Skeletal muscle tissue (tissue), 4 donors: ENCODE results near the gene PJA2. TPM values are rescaled to one million over a fixed set of nuclear protein-coding genes. Genes with fewer than 3 reads are reported as not detected.

Experiments used
- H3K27ac ChIP-seq: one replicate; pipeline ENCODE4 v1.7.0; 2013; ENCODE audit warnings: mild to moderate bottlenecking, low read depth, low read length, inconsistent platforms
- H3K27me3 ChIP-seq, 3 donors: one replicate each; pipeline ENCODE4 v1.7.0; 2013; ENCODE audit warnings: low read length in 3 of 3; ENCODE audit not compliant: control insufficient read depth in 3 of 3, insufficient read depth in 3 of 3
- H3K36me3 ChIP-seq, 3 donors: one replicate each; pipeline ENCODE4 v1.7.0; 2013; ENCODE audit warnings: low read length in 3 of 3; ENCODE audit not compliant: control insufficient read depth in 3 of 3, insufficient read depth in 3 of 3
- H3K4me1 ChIP-seq, 3 donors: one replicate each; pipeline ENCODE4 v1.7.0; 2013; ENCODE audit warnings: low read length in 3 of 3, mild to moderate bottlenecking in 3 of 3; ENCODE audit not compliant: control insufficient read depth in 3 of 3, insufficient read depth in 3 of 3
- H3K4me3 ChIP-seq, 3 donors: one replicate each; pipeline ENCODE4 v1.7.0; 2013; ENCODE audit warnings: low read length in 3 of 3
- H3K9ac ChIP-seq, 3 donors: one replicate each; pipeline ENCODE4 v1.7.0; 2013; ENCODE audit warnings: low read length in 3 of 3, mild to moderate bottlenecking in 3 of 3, moderate library complexity in 2 of 3, low read depth in 1 of 3
- H3K9me3 ChIP-seq, 3 donors: one replicate each; pipeline ENCODE4 v1.7.0; 2013; ENCODE audit warnings: low read length in 3 of 3; ENCODE audit not compliant: control insufficient read depth in 3 of 3
- total RNA-seq: library from RNA; depleted of rRNA; stranded (reverse); fragments of >200 nt; gene quantifications from one replicate; pipeline ENCODE4 v1.2.3, GENCODE V29; 2014
- donor health status: Osteomylitis.

Gene PJA2
- total RNA-seq, 1 donor from 2014 or later = 94.5 TPM

- Histone ChIP-seq H3K27me3 (no peaks in the 10 kb centered on the region), H3K9me3 (no peaks in the 10 kb centered on the region), H3K4me3 (peak overlapping the region; percentile 62 to 96 (median 87))
These were observed 795 bp upstream of the PJA2 start for GRCh38 chr5:109410389-109411148.

DNA sequence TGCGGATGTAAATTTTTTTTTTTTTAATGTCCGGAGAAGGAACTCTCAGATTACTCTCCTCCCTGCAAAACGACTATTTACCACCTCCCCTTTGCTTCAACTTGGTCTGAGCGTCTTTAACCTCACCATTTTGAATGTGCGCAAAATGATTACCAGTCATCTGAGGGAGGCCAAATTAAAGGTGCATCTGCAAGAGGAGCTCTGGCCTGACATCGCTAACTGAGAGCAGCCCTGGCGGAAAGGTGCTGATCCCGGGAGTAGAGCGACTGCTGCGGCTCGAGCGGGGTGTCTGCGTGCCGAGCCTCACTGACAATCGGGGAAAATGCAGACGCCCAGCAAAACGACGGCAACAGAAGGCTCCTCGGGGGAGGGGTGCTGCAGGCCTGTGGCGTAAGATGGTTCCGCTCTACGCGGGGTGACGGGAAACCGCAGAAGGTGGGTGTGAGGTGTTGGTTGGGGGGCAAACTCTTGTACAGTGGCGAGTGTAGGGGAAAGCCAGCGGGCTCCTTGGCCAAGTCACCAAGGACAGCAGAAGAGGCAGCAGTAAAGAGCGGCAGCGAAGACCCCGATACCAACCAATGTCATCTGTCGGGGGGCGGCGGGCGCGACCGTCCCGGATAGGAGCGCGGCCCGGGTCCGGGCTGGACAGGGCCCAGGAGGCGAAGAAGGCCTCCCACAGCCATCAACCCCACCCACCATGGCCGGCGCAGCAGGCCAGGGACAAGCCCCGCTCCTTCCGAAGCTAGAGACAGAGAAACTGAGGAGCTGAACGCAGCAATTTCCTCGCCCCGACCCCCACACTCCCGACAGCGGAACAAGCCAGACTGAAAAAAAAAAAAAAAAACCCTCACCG lies 557 bp downstream of the PJA2 start:
- Histone ChIP-seq H3K27ac (peak overlapping the region; percentile 93), H3K9me3 (no peaks in the 10 kb centered on the region), H3K9ac (peak overlapping the region; percentile 97 to 98 (median 97)), H3K27me3 (no peaks in the 10 kb centered on the region), H3K36me3 (no peaks in the 10 kb centered on the region), H3K4me1 (peaks cover 8 to 19% (median 12%) of the 10 kb centered on the region in 3 donors), H3K4me3 (peak overlapping the region; percentile 90 to 95 (median 95))

More at GRCh38 chr5:109410389-109411148, 795 bp upstream of the PJA2 start:
- peaks cover 8 to 19% (median 12%) of the 10 kb centered on the region in 3 donors for H3K4me1 ChIP-seq
- H3K27ac ChIP-seq = peak overlapping the region; percentile 93
- no peaks in the 10 kb centered on the region for H3K36me3 ChIP-seq
- H3K9ac ChIP-seq = peak overlapping the region; percentile 85 to 98 (median 97)

DNA sequence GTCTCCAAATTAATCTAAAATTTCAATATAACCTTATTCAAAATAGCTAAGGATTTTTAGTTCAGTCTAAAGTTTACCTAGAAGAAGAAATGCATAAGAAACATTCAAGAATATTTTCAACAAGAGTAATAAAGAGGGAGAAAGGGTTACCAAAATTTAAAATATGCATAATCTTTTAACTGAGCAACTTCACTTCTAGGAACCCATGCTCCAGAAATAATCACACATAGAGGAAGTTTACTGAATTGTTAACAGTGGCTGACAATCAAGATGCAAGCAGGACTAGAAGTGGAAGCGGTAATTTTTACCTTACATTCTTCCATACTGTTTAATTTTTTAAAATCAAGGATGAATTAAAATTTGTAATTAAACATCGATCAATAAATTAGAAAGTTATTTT lies 1.9 kb downstream of the PJA2 start:
- Histone ChIP-seq H3K27ac (peak overlapping the region; percentile 93), H3K4me3 (peak overlapping the region; percentile 1 to 95 (median 90)), H3K27me3 (no peaks in the 10 kb centered on the region), H3K36me3 (no peaks in the 10 kb centered on the region), H3K9ac (peak overlapping the region; percentile 97 to 98 (median 97)), H3K9me3 (no peaks in the 10 kb centered on the region), H3K4me1 (peaks cover 8 to 19% (median 12%) of the 10 kb centered on the region in 3 donors)

GRCh38 chr5:109406719-109407118 lies 3.1 kb downstream of the PJA2 start:
- H3K9ac ChIP-seq = no peak overlapping the region
- peaks cover 8 to 19% (median 9%) of the 10 kb centered on the region in 3 donors for H3K4me1 ChIP-seq
- no peaks in the 10 kb centered on the region for H3K9me3 ChIP-seq
- no peaks in the 10 kb centered on the region for H3K27me3 ChIP-seq
- peak overlapping the region in 1 of 3 donors; percentile 3 for H3K4me3 ChIP-seq
- H3K36me3 ChIP-seq = no peaks in the 10 kb centered on the region
- H3K27ac ChIP-seq = no peak overlapping the region

GRCh38 chr5:109404428-109404960 lies 5.3 kb downstream of the PJA2 start:
- H3K36me3 ChIP-seq = peaks cover 0 to 1% (median 0%) of the 10 kb centered on the region in 3 donors
- no peak overlapping the region for H3K27ac ChIP-seq
- no peak overlapping the region for H3K9ac ChIP-seq
- peaks cover 6 to 15% (median 11%) of the 10 kb centered on the region in 3 donors for H3K4me1 ChIP-seq
- H3K4me3 ChIP-seq = no peak overlapping the region
- H3K9me3 ChIP-seq = no peaks in the 10 kb centered on the region
- H3K27me3 ChIP-seq = no peaks in the 10 kb centered on the region

DNA sequence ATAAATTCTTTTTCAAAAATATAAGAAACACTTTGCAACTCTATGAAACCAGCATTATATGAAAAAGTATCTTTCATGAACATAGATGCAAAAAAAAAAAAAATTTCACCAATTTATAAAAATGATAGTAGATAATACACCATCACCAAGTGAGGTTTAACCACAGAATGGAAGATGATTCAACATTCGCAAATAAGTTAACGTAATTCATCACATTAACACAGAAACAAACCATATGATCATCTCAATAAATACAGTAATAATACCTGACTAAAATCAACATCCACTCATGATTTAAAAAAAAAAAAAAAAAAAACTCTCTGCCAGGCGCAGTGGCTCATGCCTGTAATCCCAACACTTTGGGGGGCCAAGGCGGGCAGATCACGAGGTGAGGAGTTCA lies 6.3 kb downstream of the PJA2 start:
- peaks cover 8 to 16% (median 15%) of the 10 kb centered on the region in 3 donors for H3K4me1 ChIP-seq
- no peak overlapping the region for H3K9ac ChIP-seq
- H3K4me3 ChIP-seq = no peak overlapping the region
- H3K27me3 ChIP-seq = no peaks in the 10 kb centered on the region
- H3K27ac ChIP-seq = no peak overlapping the region
- peaks cover 0 to 1% (median 0%) of the 10 kb centered on the region in 3 donors for H3K36me3 ChIP-seq
- no peaks in the 10 kb centered on the region for H3K9me3 ChIP-seq

- H3K9ac ChIP-seq = no peak overlapping the region
- no peak overlapping the region for H3K4me3 ChIP-seq
- H3K4me1 ChIP-seq = peaks cover 3 to 9% (median 4%) of the 10 kb centered on the region in 3 donors
- no peak overlapping the region for H3K27ac ChIP-seq
- peaks cover 0 to 1% (median 0%) of the 10 kb centered on the region in 3 donors for H3K36me3 ChIP-seq
- no peaks in the 10 kb centered on the region for H3K27me3 ChIP-seq
- no peaks in the 10 kb centered on the region for H3K9me3 ChIP-seq
These were observed 10.5 kb downstream of the PJA2 start for GRCh38 chr5:109399092-109399759.

DNA sequence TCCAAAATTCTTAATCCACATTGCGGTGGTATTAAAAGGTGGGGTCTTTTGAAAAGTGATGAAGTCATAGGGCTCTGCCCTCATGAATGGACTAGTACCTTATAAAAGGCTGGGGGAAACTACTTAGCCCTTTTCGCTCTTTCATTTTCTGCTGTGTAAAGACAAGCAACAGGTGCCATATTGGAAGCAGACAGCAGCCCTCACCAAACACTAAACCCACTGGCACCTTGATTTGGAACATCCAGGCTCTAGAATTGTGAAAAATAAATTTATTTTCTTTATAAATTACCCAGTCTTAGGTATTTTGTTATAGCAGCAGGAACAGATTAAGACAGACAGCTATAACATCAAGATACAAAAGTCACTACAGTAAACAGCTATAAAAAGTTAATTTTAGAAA lies 12.8 kb downstream of the PJA2 start:
- H3K36me3 ChIP-seq = peaks cover 0 to 1% (median 0%) of the 10 kb centered on the region in 3 donors
- peaks cover 3 to 9% (median 4%) of the 10 kb centered on the region in 3 donors for H3K4me1 ChIP-seq
- no peak overlapping the region for H3K9ac ChIP-seq
- no peaks in the 10 kb centered on the region for H3K9me3 ChIP-seq
- H3K4me3 ChIP-seq = no peak overlapping the region
- H3K27ac ChIP-seq = no peak overlapping the region
- no peaks in the 10 kb centered on the region for H3K27me3 ChIP-seq

GRCh38 chr5:109394806-109395205 lies 15.0 kb downstream of the PJA2 start:
- no peak overlapping the region for H3K27ac ChIP-seq
- peaks cover 0 to under 1% (median 0%) of the 10 kb centered on the region in 3 donors for H3K36me3 ChIP-seq
- peaks cover 2 to 5% (median 3%) of the 10 kb centered on the region in 3 donors for H3K4me1 ChIP-seq
- H3K9ac ChIP-seq = no peak overlapping the region
- H3K27me3 ChIP-seq = no peaks in the 10 kb centered on the region
- no peak overlapping the region for H3K4me3 ChIP-seq
- no peaks in the 10 kb centered on the region for H3K9me3 ChIP-seq
